DMS 273 (cell line): ENCODE measurements around the gene CES3.
"Not testable (repeated sequence)": the region's sequence is repeated elsewhere in the genome, so short reads cannot be mapped to it uniquely, and the experiment has no call there.

Source experiments
- DNase-seq: peaks from one replicate; lab custom pipeline; 2025; ENCODE audit not compliant: unreplicated experiment; lab: John Stamatoyannopoulos, UW

CES3 gene

DNA sequence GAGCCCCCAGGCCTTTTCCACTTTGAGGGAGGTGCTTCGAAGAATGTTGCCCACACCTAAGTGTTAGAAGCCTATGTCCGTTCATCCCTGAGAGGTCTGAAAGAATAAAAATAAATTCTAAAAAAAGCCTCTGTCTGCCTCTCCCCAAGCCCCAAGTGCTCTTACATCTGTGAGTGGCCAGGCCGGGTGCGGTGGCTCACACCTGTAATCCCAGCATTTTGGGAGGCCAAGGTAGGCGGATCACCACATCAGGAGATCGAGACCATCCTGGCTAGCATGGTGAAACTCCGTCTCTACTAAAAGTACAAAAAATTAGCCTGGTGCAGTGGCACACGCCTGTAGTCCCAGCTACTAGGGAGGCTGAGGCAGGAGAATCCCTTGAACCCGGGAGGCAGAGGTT, 16.1 kb upstream of the CES3 start:
- DNase-seq = not testable (repeated sequence)

GRCh38 chr16:66945939-66946338, 15.1 kb upstream of the CES3 start:
- no peak for DNase-seq

GRCh38 chr16:66946541-66946940, 14.5 kb upstream of the CES3 start:
- no peak for DNase-seq

DNA sequence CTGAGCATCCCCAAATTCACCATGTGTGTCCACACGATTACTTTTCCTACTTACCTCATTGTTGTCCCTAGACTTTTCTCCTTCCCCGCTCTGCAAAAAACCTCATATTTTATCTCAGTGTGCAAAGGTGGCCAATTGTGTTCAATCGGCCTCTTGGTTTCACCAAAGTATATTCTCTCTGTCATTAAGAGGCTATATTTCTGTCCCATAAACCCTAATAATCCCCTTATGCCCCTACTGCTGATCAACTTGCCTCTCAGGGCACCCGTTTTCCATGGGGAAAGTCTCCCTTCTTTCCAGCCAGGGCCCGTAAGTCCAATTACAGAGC, 14.1 kb upstream of the CES3 start:
- no peak for DNase-seq

- peak; percentile 93 for DNase-seq
Observed at GRCh38 chr16:66947302-66948065, 13.6 kb upstream of the CES3 start.

- no peak for DNase-seq
Observed at GRCh38 chr16:66948134-66948836, 12.8 kb upstream of the CES3 start.

- no peak for DNase-seq
Observed at GRCh38 chr16:66948837-66949225, 12.2 kb upstream of the CES3 start.

GRCh38 chr16:66949472-66949871, 11.6 kb upstream of the CES3 start:
- DNase-seq = no peak

- no peak for DNase-seq
Observed at GRCh38 chr16:66950437-66950836, 10.6 kb upstream of the CES3 start.

DNA sequence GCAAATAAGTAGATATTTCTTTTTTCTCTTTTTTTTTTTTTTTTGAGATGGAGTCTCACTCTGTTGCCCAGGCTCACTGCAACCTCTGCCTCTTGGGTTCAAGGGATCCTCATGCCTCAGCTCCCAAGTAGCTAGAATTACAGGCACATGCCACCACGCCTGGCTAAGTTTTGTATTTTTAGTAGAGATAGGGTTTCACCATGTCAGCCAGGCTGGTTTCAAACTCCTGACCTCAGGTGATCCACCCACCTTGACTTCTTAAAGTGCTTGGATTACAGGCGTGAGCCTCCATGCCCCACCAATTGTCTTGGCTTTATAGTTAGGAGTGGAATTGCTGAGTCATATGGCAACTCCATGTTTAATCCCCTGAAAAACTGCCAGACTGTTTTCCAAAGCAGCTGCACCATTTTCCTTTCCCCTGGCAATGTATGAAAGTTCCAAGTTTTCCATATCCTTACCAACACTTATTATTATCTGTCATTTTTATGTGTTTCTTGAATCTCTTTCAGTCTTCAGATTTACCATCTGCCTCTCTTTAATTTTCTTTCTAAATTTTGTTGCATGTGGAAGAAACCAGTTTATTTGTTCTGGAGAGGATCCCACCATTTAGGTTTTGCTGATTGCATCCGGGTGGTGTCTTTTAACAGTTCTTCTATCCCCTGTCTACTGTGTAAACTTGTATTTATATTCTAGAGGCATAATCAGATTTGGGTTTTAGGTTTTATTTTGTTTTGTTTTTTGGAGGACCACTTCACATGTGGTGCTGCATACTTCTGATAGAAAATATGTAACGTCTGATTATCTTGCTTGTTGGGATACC, 9.9 kb upstream of the CES3 start:
- DNase-seq = peak; percentile 30

GRCh38 chr16:66952430-66953110, 8.5 kb upstream of the CES3 start:
- peak; percentile 48 for DNase-seq

- DNase-seq = peak; percentile 45
Observed at GRCh38 chr16:66953462-66954096, 7.5 kb upstream of the CES3 start.

- peak; percentile 94 for DNase-seq
Observed at GRCh38 chr16:66954097-66954659, 6.9 kb upstream of the CES3 start.

DNA sequence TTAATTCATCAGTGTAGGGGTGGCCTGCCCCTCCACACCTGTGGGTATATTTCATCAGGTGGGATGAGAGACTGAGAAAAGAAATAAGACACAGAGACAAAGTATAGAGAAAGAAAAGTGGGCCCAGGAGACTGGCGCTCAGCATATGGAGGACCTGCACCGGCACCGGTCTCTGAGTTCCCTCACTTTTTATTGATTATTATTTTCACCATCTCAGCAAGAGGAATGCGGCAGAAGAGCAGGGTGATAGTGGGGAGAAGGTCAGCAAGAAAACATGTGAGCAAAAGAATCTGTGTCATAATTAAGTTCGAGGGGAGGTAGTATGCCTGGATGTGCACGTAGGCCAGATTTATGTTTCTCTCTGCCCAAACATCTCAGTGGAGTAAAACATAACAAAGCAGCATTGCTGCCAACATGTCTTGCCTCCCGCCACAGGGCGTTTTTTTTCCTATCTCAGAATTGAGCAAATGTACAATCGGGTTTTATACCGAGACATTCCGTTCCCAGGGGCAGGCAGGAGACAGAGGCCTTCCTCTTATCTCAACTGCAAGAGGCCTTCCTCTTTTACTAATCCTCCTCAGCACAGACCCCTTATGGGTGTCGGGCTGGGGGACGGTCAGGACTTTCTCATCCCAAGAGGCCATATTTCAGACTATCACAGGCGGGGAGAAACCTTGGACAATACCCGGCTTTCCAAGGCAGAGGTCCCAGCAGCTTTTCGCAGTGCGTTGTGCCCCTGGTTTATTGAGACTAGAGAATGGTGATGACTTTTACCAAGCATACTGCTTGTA, 5.5 kb upstream of the CES3 start:
- not testable (repeated sequence) for DNase-seq

- not testable (repeated sequence) for DNase-seq
Observed at GRCh38 chr16:66956154-66956457, 5.0 kb upstream of the CES3 start.

GRCh38 chr16:66958857-66959703, 2.0 kb upstream of the CES3 start:
- no peak for DNase-seq

GRCh38 chr16:66959704-66960161, 1.3 kb upstream of the CES3 start:
- DNase-seq = peak; percentile 95

- DNase-seq = no peak
Observed at GRCh38 chr16:66960270-66960669, 796 bp upstream of the CES3 start.

DNA sequence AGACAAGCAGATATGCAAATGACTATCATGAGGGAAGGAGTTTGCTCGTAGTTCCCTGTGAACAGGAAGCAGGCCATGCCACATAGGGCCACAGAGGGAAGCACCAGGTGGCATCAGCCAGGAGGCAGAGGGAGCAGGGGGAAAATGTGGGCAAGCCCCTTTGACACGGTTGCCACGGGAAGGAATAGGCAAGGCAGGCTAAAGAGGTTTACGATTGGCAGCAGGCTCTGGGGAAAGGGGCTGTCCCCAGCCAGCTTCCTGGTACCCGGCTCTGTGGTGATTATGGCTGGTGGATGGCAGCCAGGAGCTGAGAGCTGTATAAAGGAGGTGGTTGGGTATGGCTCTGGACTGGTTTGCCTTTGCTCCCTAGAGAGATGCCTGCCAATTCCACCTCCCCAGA, 848 bp downstream of the CES3 start:
- DNase-seq = peak; percentile 73
